Breast epithelium (tissue), 3 donors: Measurements from ENCODE around the gene PDSS2.

Source experiments
- POLR2A ChIP-seq: fragments of 450-650 bp; IDR thresholded peaks from one replicate; pipeline ENCODE4 v1.6.1; 2016; ENCODE audit warnings: antibody characterized with exemption, mild to moderate bottlenecking, moderate library complexity
- TF ChIP-seq, protein P1 (sequence below), 3 donors: fragments of 450-650 bp; IDR thresholded peaks; one replicate each; pipeline ENCODE4 v1.5.1; 2016 to 2017; ENCODE audit warnings: antibody characterized with exemption in 3 of 3, mild to moderate bottlenecking in 3 of 3, moderate library complexity in 3 of 3

- TF ChIP-seq POLR2A: no peak
- TF ChIP-seq, protein P1, sequence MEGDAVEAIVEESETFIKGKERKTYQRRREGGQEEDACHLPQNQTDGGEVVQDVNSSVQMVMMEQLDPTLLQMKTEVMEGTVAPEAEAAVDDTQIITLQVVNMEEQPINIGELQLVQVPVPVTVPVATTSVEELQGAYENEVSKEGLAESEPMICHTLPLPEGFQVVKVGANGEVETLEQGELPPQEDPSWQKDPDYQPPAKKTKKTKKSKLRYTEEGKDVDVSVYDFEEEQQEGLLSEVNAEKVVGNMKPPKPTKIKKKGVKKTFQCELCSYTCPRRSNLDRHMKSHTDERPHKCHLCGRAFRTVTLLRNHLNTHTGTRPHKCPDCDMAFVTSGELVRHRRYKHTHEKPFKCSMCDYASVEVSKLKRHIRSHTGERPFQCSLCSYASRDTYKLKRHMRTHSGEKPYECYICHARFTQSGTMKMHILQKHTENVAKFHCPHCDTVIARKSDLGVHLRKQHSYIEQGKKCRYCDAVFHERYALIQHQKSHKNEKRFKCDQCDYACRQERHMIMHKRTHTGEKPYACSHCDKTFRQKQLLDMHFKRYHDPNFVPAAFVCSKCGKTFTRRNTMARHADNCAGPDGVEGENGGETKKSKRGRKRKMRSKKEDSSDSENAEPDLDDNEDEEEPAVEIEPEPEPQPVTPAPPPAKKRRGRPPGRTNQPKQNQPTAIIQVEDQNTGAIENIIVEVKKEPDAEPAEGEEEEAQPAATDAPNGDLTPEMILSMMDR (IDR thresholded peaks at IDR 0.05): no peak
These were observed 244.0 kb downstream of the PDSS2 start for GRCh38 chr6:107215334-107215733.
